Vagina (tissue), 2 donors: ENCODE data around the gene TNFRSF6B. TPM values are rescaled to one million over a fixed set of nuclear protein-coding genes. Genes with fewer than 3 reads are reported as not detected.

Experiments
- DNase-seq, 2 donors: peaks; one replicate each; pipeline ENCODE4 v3.0.0-alpha.2; 2017; ENCODE audit errors: extremely low spot score in 2 of 2
- H3K27ac ChIP-seq: fragments of 200-600 bp; sonication (generic); one replicate; pipeline ENCODE4 v1.5.1; 2019
- H3K27me3 ChIP-seq: fragments of 200-600 bp; sonication (generic); one replicate; pipeline ENCODE4 v1.5.1; 2019
- H3K36me3 ChIP-seq, 2 donors: fragments of 200-600 bp; sonication (generic); one replicate each; pipeline ENCODE4 v1.5.1; 2017 to 2019
- H3K4me1 ChIP-seq: fragments of 200-600 bp; sonication (generic); one replicate; pipeline ENCODE4 v1.5.1; 2019
- H3K4me3 ChIP-seq, 2 donors: fragments of 200-600 bp; sonication (generic); 1 replicate in 1 of 2; 2 replicates in 1 of 2; pipeline ENCODE4 v1.5.1; 2016 to 2019
- H3K9me3 ChIP-seq: fragments of 200-600 bp; sonication (generic); one replicate; pipeline ENCODE4 v1.5.1; 2019
- CTCF ChIP-seq, 3 experiments: fragments of 450-650 bp in 2 of 3; fragments of 200-600 bp in 1 of 3; sonication (generic) in 1 of 3; IDR thresholded peaks; one replicate each; pipeline ENCODE4 v1.5.1; 2017 to 2019; ENCODE audit warnings: antibody characterized with exemption in 3 of 3, mild to moderate bottlenecking in 2 of 3, moderate library complexity in 2 of 3
- POLR2A ChIP-seq, 2 donors: fragments of 450-650 bp; IDR thresholded peaks; one replicate each; pipeline ENCODE4 v1.6.1; 2017; ENCODE audit warnings: antibody characterized with exemption in 2 of 2, mild to moderate bottlenecking in 2 of 2, moderate library complexity in 2 of 2
- POLR2AphosphoS5 ChIP-seq, 2 donors: sonication (generic); formaldehyde crosslinking; IDR thresholded peaks; one replicate each; pipeline ENCODE4 v1.9.0; 2017; ENCODE audit warnings: antibody characterized with exemption in 2 of 2, mild to moderate bottlenecking in 2 of 2, low read depth in 1 of 2; ENCODE audit not compliant: insufficient read depth in 1 of 2
- intact Hi-C: fragments of 100-400 bp; cut with DNase I; formaldehyde crosslinking; loops from one replicate; pipeline ENCODE4 v1.15.1; 2023
- total RNA-seq: library from RNA; depleted of rRNA; stranded (reverse); fragments of >200 nt; gene quantifications from one replicate; pipeline ENCODE4 v1.2.3, GENCODE V29; 2016

The TNFRSF6B gene
- total RNA-seq, 1 donor from 2014 or later = 16.7 TPM

- Histone ChIP-seq H3K9me3 (no peaks in the 10 kb centered on the region), H3K27me3 (no peaks in the 10 kb centered on the region), H3K36me3 (peaks cover 0 to 16% of the 10 kb centered on the region in 2 donors), H3K4me3 (no peak overlapping the region), H3K27ac (no peak overlapping the region), H3K4me1 (peaks cover 37% of the 10 kb centered on the region)
- DNase-seq = no peak
- intact Hi-C loops = no loop called here
- no peak for TF ChIP-seq POLR2A (IDR thresholded peaks at IDR 0.05)
- no peak for TF ChIP-seq CTCF (IDR thresholded peaks at IDR 0.05)
- no peak for TF ChIP-seq POLR2AphosphoS5 (IDR thresholded peaks at IDR 0.05; ENCODE audit: insufficient read depth in 1 of 2, low read depth in 1 of 2)
These were observed 4.5 kb downstream of the TNFRSF6B start for GRCh38 chr20:63701051-63701328.

GRCh38 chr20:63701329-63702035, 5.0 kb downstream of the TNFRSF6B start:
- Histone ChIP-seq H3K36me3 (peaks cover 0 to 21% of the 10 kb centered on the region in 2 donors), H3K4me3 (no peak overlapping the region), H3K27me3 (no peaks in the 10 kb centered on the region), H3K4me1 (peaks cover 37% of the 10 kb centered on the region), H3K9me3 (no peaks in the 10 kb centered on the region), H3K27ac (no peak overlapping the region)
- TF ChIP-seq POLR2AphosphoS5 (IDR thresholded peaks at IDR 0.05; ENCODE audit: insufficient read depth in 1 of 2, low read depth in 1 of 2) = no peak
- no peak for DNase-seq
- intact Hi-C loops = no loop called here

GRCh38 chr20:63702036-63702665, 5.7 kb downstream of the TNFRSF6B start:
- H3K27ac ChIP-seq = no peak overlapping the region
- TF ChIP-seq POLR2A (IDR thresholded peaks at IDR 0.05) (no peak), POLR2AphosphoS5 (IDR thresholded peaks at IDR 0.05; ENCODE audit: insufficient read depth in 1 of 2, low read depth in 1 of 2) (no peak)

DNA sequence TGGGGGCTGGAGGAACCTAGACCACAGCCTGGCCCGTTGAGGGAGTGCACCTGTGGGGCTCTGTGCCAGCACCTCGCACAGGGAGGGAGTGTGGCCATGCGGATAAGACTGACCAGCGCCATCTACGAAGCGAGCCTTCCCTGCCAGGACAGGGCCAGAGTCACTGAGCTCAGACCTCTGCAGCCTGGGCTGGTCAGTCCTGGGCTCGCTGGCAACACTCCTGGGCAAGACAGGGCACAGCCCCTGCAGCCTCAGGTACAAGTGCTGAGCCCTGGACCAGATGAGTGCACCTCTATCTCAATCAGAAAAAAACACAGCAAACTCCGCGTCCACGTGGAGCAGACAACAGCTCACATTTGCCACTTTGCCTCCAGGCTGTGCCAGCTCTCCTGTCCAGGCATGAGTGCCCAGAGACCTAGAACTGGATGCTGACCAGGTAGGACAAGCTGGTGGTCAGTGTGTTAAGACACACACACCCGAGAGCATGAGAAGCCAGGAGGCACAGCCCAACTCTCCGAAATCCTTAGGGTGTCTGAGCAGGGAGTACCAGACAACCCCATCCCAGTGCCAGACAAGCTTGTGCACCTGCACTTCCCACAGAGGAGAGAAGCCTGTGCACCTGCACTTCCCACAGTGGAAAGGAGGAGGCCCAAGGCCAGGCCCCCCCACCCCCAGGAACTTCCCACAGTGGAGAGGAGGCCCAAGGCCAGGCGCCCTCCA, 6.5 kb downstream of the TNFRSF6B start:
- intact Hi-C loops = no loop called here
- TF ChIP-seq POLR2A (IDR thresholded peaks at IDR 0.05) (no peak), CTCF (IDR thresholded peaks at IDR 0.05) (no peak), POLR2AphosphoS5 (IDR thresholded peaks at IDR 0.05; ENCODE audit: insufficient read depth in 1 of 2, low read depth in 1 of 2) (no peak)
- Histone ChIP-seq H3K4me3 (no peak overlapping the region), H3K9me3 (no peaks in the 10 kb centered on the region), H3K27ac (no peak overlapping the region), H3K27me3 (no peaks in the 10 kb centered on the region), H3K4me1 (peaks cover 31% of the 10 kb centered on the region), H3K36me3 (peaks cover 0 to 21% of the 10 kb centered on the region in 2 donors)
- no peak for DNase-seq

More at GRCh38 chr20:63702036-63702665, 5.7 kb downstream of the TNFRSF6B start:
- no peaks in the 10 kb centered on the region for H3K27me3 ChIP-seq
- H3K4me3 ChIP-seq = no peak overlapping the region
- peaks cover 0 to 21% of the 10 kb centered on the region in 2 donors for H3K36me3 ChIP-seq
- intact Hi-C loops = no loop called here
- DNase-seq = no peak
- peaks cover 37% of the 10 kb centered on the region for H3K4me1 ChIP-seq
- no peaks in the 10 kb centered on the region for H3K9me3 ChIP-seq

- H3K27me3 ChIP-seq = no peaks in the 10 kb centered on the region
- TF ChIP-seq POLR2AphosphoS5 (IDR thresholded peaks at IDR 0.05; ENCODE audit: insufficient read depth in 1 of 2, low read depth in 1 of 2) (no peak), CTCF (IDR thresholded peaks at IDR 0.05) (no peak), POLR2A (IDR thresholded peaks at IDR 0.05) (no peak)
- intact Hi-C loops = no loop called here
- H3K4me3 ChIP-seq = no peak overlapping the region
- H3K4me1 ChIP-seq = peaks cover 30% of the 10 kb centered on the region
- DNase-seq = no peak
- H3K27ac ChIP-seq = no peak overlapping the region
- peaks cover 0 to 21% of the 10 kb centered on the region in 2 donors for H3K36me3 ChIP-seq
- no peaks in the 10 kb centered on the region for H3K9me3 ChIP-seq
These were observed 7.1 kb downstream of the TNFRSF6B start for GRCh38 chr20:63703471-63703975.
